ENCODE measurements around the gene WDR82. TPM values are rescaled to one million over a fixed set of nuclear protein-coding genes. Genes with fewer than 3 reads are reported as not detected.

Gene WDR82
- total and polyA plus RNA-seq, 2 of the 8 experiments (the other 6 are each of a cell fraction or from before 2014, with no cell fraction given): 33.5 to 82.7 TPM

DNA sequence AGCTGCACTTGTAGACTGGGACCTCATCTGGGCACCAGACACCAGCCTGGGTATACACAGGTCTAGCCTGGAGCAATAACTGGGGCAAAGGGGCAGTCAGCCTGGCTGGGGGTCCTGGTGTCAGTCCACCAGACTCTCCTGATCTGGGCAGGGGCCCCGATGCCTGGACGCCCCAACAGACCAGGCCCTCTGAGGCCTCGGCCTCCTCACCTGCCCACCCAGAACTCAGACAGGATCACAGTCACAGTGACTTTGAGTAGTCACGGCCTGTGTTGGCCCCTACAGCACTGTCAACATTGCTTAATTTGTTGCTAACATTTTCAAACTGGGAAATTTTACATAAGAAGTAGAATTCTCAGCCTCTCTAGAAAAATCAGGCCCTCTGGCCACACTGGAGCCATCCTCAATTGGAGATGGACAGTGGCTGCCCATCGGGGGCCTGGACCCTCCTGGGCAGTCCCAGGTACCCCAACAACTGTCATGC is 45.3 kb downstream of the WDR82 start:
- Histone ChIP-seq H4K8ac (ENCODE audit: extremely low read depth, insufficient read depth, low read length) (no peak overlapping the region), H3K27ac (ENCODE audit: low read depth, low read length) (no peak overlapping the region), H2BK5ac (ENCODE audit: low read depth, low read length) (no peak overlapping the region; the same call in 1 of the 2 replicates), H2BK20ac (ENCODE audit: low read length) (no peak overlapping the region), H3K9ac (replicated peaks in 1 of 4; ENCODE audit: extremely low read depth in 1 of 4, low read depth in 3 of 4, low read length in 3 of 4) (no peak overlapping the region), H2BK120ac (replicated peaks; ENCODE audit: low read depth, low read length) (no peak overlapping the region), H3K9me3 (ENCODE audit: insufficient read depth in 2 of 2, low read depth in 1 of 2, low read length in 1 of 2) (no peaks in the 10 kb centered on the region), H3K56ac (replicated peaks; ENCODE audit: insufficient read length, low read depth, low read length) (no peak overlapping the region), H3K4me1 (replicated peaks in 1 of 4; ENCODE audit: control insufficient read depth in 3 of 4, insufficient read depth in 4 of 4, low read length in 3 of 4) (peaks cover 0 to 25% (median 18%) of the 10 kb centered on the region in 4 experiments; a peak in 6 of 7 replicates), H3K27me3 (replicated peaks in 1 of 4; ENCODE audit: control insufficient read depth in 3 of 4, extremely low read depth in 1 of 4, insufficient read depth in 3 of 4, low read length in 3 of 4) (no peaks in the 10 kb centered on the region), H3K23ac (ENCODE audit: insufficient read length) (no peak overlapping the region), H4K20me1 (replicated peaks in 1 of 2; ENCODE audit: control insufficient read depth in 1 of 2, insufficient read depth in 2 of 2, low read length in 2 of 2) (peaks cover 10 to 13% of the 10 kb centered on the region in 2 experiments), H3K79me2 (ENCODE audit: control insufficient read depth in 1 of 2, insufficient read depth in 2 of 2, low read length in 2 of 2) (peaks cover 0 to 8% of the 10 kb centered on the region in 2 experiments; a peak in 1 of 4 replicates), H3K4ac (replicated peaks; ENCODE audit: insufficient read length, low read depth, low read length) (no peak overlapping the region), H3K36me3 (ENCODE audit: control insufficient read depth in 2 of 4, insufficient read depth in 4 of 4, low read length in 3 of 4) (peaks cover 5 to 17% (median 11%) of the 10 kb centered on the region in 4 experiments; a peak in 5 of 8 replicates), H2AFZ (ENCODE audit: low read length) (no peak overlapping the region), H3K4me3 (ENCODE audit: extremely low read depth in 1 of 4, insufficient read depth in 2 of 4, low read depth in 3 of 4, low read length in 4 of 4) (no peak overlapping the region), H3K79me1 (ENCODE audit: low read depth, low read length) (peaks cover 9% of the 10 kb centered on the region), H3K14ac (ENCODE audit: insufficient read length) (no peak overlapping the region), H2AK5ac (ENCODE audit: low read depth, low read length) (no peak overlapping the region), H2BK15ac (ENCODE audit: low read length) (no peak overlapping the region), H3K23me2 (ENCODE audit: low read depth, low read length) (no peaks in the 10 kb centered on the region; the same call in 1 of the 2 replicates), H4K91ac (replicated peaks; ENCODE audit: insufficient read length, low read length) (no peak overlapping the region), H4K5ac (ENCODE audit: insufficient read length, low read depth, low read length) (no peak overlapping the region), H2BK12ac (ENCODE audit: low read depth, low read length) (0 out of 2 replicates have a peak overlapping the region, but pooled peaks have one; percentile 39), H3K4me2 (ENCODE audit: insufficient read depth in 1 of 2, low read depth in 2 of 2, low read length in 2 of 2) (no peak overlapping the region), H3K18ac (ENCODE audit: extremely low read depth, low read length) (no peak overlapping the region)
- FAIRE-seq: no peak
- CTCF ChIA-PET (ENCODE audit: partially characterized antibody): interaction anchor here (0.7 to 14.4 kb wide), 22 partner anchors 15 to 1570 kb away, joined by 3 to 336 read pairs (median 9); partner anchors contain the start of genes PPM1M, TLR9 and WDR82
- POLR2A ChIA-PET (ENCODE audit: partially characterized antibody): interaction anchor here (1.8 to 3.7 kb wide), 5 partner anchors 13 to 238 kb away, joined by 7 to 13 read pairs (median 7); partner anchors contain the start of genes PPM1M, RPL29 and WDR82
- no peak for DNase-seq (ENCODE audit: low read depth in 1 of 2, low spot score in 2 of 2)
- TF ChIP-seq TEAD4 (IDR thresholded peaks at IDR 0.05; ENCODE audit: low read depth, low read length): no peak
- 93% methylated on average over 5 of the region's 5 CpGs; no CpG with 5 or more reads in 1 of the 2 experiments for WGBS, 2 experiments (ENCODE audit: extremely low coverage in 1 of 2, insufficient coverage in 1 of 2, insufficient read length in 1 of 2, insufficient replicate concordance in 2 of 2, low coverage in 1 of 2, low lambda C conversion rate in 2 of 2, missing lambda C conversion rate in 1 of 2)
